ENCODE data around the gene TMEM40.

GRCh38 chr3:12777171-12777570 lies 18.1 kb upstream of the TMEM40 start:
- TF ChIP-seq CTCF (IDR thresholded peaks at IDR 0.05): no peak
- no peak for TF ChIP-seq EP300 (IDR thresholded peaks at IDR 0.05)
- no peak for TF ChIP-seq POLR2A (IDR thresholded peaks at IDR 0.05)

Measured in suprapubic skin (tissue), 3 donors.